AG09309 (cell line): ENCODE measurements around the gene STK17A.
"Not testable (repeated sequence)": the region's sequence is repeated elsewhere in the genome, so short reads cannot be mapped to it uniquely, and the experiment has no call there.

ENCODE experiments used
- DNase-seq: peaks from one replicate; pipeline ENCODE4 v3.0.0-alpha.2; 2010; ENCODE audit warnings: low read depth
- H3K4me3 ChIP-seq: 2 replicates; pipeline ENCODE4 v1.5.1; 2011; ENCODE audit warnings: mild to moderate bottlenecking, low read depth, low read length, moderate library complexity; ENCODE audit not compliant: control insufficient read depth
- CTCF ChIP-seq: IDR thresholded peaks from 2 replicates; pipeline ENCODE4 v1.5.1; 2011; ENCODE audit warnings: mild to moderate bottlenecking, low read depth, low read length, inconsistent platforms; ENCODE audit not compliant: insufficient read depth, control insufficient read depth; ENCODE audit errors: missing control alignments

Gene STK17A

GRCh38 chr7:43621729-43622448 lies 39.0 kb downstream of the STK17A start:
- TF ChIP-seq CTCF = no peak
- no peak overlapping the region for H3K4me3 ChIP-seq

GRCh38 chr7:43624156-43624555 lies 41.2 kb downstream of the STK17A start:
- no peak for TF ChIP-seq CTCF
- no peak overlapping the region for H3K4me3 ChIP-seq
- no peak for DNase-seq

More at GRCh38 chr7:43621729-43622448, 39.0 kb downstream of the STK17A start:
- no peak for DNase-seq

- DNase-seq = no peak
- H3K4me3 ChIP-seq = no peak overlapping the region
- TF ChIP-seq CTCF = no peak
Measured at GRCh38 chr7:43625453-43625852, 42.5 kb downstream of the STK17A start.

- no peak for TF ChIP-seq CTCF
- no peak for DNase-seq
- H3K4me3 ChIP-seq = no peak overlapping the region
Measured at GRCh38 chr7:43625980-43626379, 43.1 kb downstream of the STK17A start.

GRCh38 chr7:43626695-43627094 lies 43.8 kb downstream of the STK17A start:
- no peak overlapping the region for H3K4me3 ChIP-seq
- TF ChIP-seq CTCF = no peak
- no peak for DNase-seq

- H3K4me3 ChIP-seq, DNase-seq: not testable (repeated sequence)
Measured at GRCh38 chr7:43627798-43628197, 44.9 kb downstream of the STK17A start.

- H3K4me3 ChIP-seq = no peak overlapping the region
- no peak for TF ChIP-seq CTCF
- DNase-seq = no peak
Measured at GRCh38 chr7:43628431-43628830, 45.5 kb downstream of the STK17A start.
